Measurements from ENCODE around the gene ITPA.

The ITPA gene

DNA sequence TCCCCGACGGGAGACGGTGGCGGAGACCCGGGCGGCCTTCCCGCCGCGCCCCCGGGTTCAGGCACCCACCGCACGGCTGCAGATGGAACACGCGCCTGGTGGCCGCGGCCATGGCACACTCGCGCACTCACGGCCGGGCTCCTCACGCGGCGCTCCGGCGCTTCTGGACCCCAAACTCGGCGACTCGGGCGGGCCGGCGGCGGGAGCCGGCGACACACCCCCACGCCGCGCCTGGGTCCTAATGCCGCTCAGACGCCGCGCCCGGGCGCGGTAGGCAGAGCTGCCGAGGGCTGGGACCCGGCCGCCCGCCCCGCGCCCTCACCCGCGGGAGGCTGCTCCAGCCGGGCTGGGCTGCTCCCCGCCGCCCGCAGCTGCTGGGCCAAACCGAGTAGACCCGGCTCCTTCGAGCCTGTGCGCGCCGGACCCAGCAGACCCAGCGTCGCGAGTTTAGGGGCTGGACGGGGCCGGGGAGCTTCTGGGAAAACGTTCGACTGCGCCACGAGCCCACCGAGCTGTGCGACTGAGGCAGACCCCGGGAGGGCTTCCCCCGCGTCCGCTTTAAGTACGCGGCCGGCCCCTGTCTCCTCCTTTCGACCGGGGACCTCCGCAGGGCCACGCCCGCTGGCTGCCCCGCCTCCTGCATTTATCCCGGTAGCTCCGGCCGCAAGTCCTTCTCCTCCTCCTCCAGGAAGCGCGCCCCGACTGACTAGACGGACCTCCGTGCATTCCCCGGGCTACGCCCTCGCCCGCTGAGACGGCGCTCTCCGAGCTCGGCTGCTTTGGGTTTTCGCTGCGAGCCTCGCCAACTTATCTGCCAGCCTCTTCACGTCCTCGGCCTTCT is 29.9 kb downstream of the ITPA start, which contains the start of gene SLC4A11:
TSS of gene SLC4A11 (minus strand) at position 165 of the 841 bp plus-strand sequence. CDS start at position 112, 53 bp downstream.
- DNase-seq (ENCODE audit: low read depth), result no peak
- H3K4me3 ChIP-seq (ENCODE audit: low read depth, low read length), result peak within 1 kb of the TSS; percentile 57

DNA sequence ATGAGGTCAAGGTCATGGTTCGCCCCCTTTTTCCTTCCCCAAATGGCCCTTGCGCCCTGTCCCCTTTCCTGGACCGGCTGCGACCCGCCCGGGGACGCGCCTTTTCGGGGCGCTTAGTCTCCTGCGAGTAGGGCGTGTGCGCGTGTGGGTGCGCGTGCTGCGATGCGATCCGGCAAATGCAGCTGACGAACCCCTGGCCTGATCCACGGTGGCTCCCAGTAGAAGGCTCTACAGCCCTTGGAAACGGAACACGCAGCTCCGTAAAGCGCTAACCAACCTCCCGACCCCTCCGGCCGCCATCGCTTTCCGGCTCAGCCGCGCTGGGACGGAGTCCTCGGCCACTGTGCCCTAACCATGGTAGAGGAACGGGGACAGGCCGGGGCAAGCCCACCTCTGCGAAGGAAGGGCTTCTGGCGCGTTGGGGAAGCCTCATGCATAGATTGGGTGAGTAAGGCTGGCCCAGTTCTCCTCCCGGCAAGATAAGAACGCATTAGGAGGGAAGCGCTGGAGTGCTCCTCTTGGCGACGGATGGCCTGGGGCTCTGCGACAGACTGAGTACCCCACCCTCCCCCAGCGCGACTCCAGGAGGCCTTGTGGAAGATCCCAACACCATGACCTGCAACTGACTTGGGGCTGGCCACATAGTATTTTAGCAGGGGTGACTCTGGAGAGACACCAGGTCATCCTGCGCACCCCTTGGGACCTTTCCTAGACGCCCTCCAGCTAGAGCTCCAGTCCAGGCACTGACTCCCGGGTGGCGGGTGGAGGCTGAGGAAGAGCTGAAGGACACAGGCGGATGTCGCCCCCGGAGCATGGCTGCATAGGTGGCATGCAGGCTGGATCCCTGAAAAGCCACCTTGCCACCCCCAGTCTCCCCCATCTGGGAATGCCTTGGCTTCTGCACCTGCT is 30.8 kb downstream of the ITPA start:
- no peak for DNase-seq (ENCODE audit: low read depth)
- H3K4me3 ChIP-seq (ENCODE audit: low read depth, low read length), result peak overlapping the region; percentile 57

DNA sequence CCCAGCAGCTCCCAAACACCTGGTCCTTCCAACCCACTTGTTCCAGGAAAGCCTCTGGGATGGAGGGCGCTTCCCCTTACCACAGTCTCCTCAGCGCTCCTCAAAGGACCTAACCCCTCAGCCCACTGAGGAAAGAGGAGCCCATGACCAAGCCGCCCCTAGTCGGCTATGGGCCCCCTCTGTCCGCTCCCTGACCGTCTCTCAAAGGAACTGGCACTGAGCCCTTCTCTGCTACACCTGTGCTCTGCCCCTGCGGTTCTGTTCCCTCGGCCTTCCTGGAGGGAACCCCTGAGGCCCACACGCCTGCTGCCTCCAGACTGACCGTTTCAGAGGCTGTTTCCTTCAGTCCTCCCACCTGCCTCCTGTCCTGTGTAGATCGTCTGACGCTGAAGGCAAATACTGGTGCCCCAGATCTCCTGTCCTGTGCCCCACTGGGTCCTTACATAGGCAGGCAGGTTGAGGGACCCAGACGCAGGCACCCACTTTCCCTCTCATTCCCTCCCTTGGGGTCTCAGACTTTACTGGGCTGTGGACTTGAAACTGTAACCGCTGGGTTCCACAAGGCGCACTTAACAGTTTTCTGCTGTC is 31.6 kb downstream of the ITPA start:
- H3K4me3 ChIP-seq (ENCODE audit: low read depth, low read length), result no peak overlapping the region
- DNase-seq (ENCODE audit: low read depth), result no peak

DNA sequence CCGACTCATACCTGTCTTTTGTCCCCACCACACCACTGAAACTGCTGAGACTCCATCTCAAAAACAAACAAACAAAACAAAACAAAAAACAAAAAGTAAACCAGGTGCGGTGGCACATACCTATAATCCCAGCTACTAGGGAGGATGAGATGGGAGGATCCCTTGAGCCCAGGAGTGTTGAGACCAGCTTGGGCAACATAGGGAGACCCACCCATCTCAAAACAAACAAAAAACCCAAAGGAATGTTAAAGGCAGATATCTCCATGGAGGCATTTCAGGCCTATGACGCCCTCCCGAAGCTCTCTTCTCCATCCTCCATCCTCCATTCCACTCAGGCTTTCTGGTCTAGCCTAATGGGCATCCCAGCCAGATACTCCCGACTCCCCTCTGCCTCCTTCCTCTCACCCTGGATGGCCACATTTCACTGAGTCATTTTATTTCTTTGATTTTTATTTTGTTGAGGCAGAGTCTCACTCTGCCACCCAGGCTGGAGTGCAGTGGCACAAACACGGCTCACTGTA is 32.9 kb downstream of the ITPA start:
- no peak for DNase-seq (ENCODE audit: low read depth)
- H3K4me3 ChIP-seq (ENCODE audit: low read depth, low read length), result no peak overlapping the region

DNA sequence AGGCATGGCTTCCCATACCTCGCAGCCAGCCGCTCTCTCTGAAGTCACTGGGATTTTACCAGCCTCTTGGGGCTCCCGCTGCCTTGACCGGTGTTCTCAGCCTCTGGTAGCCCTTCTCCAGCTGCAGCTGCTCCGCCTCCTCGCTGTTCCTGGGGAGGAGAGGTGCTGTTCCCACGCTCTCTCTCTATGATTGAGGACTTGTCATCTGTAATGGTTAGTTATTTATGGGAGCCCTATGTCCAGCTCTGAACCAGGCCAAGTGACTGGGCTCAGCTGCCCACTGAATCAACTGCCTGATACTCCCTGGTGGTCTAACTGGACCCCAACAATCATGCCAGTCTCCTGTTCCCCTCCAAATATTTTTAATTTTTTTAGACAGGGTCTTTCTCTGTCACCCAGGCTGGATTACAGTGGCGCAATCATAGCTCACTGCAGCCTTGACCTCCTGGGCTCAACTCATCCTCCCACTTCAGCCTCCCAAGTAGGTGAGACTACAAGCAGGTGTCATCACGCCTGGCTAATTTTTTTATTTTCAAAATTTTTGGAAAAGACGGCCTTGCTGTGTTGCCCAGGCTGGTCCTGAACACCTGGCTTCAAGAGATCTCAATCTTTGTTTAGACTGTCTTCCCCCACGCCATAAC is 34.5 kb downstream of the ITPA start:
- DNase-seq (ENCODE audit: low read depth), result no peak
- no peak overlapping the region for H3K4me3 ChIP-seq (ENCODE audit: low read depth, low read length)

DNA sequence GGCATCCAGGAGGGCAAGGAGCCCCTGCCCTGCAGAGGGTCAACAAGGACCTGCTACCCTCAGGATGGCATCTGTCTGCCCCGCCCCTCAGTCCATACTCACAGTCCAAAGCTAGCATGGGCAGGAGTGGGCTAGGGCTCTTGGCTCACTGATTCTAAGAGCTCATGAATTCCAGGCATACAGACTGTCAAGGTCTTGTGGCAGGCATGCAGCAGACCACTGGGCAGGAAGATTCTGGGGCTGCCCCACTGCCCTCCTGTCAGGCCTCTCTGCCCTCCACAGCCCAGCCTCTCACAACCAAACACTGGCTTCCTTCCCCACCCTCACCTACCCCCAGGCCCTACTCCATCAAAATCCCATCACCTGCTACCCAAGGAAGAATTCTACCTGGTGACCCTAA is 35.3 kb downstream of the ITPA start:
- no peak for DNase-seq (ENCODE audit: low read depth)

DNA sequence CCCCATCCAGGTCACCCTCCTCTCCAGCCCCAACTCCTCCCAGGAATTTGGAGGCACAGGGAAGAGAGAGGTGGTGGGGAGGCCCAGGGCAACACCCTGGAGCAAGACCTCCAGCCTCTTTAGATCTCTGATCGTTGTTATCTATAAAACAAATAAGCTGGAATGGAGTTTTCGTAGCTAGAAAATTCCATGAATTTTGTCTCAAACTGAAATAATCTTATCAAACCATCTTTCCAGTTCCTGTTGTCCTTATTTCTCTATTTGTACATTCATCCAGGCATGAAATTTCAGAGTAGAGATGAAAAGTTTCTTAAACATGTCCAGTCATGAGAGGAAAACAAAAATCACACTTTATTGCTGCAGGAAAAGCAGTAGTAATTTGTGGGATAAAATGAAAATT is 35.9 kb downstream of the ITPA start:
- no peak for DNase-seq (ENCODE audit: low read depth)

More for the DNA sequence above, 35.3 kb downstream of the ITPA start:
- no peak overlapping the region for H3K4me3 ChIP-seq (ENCODE audit: low read depth, low read length)

DNA sequence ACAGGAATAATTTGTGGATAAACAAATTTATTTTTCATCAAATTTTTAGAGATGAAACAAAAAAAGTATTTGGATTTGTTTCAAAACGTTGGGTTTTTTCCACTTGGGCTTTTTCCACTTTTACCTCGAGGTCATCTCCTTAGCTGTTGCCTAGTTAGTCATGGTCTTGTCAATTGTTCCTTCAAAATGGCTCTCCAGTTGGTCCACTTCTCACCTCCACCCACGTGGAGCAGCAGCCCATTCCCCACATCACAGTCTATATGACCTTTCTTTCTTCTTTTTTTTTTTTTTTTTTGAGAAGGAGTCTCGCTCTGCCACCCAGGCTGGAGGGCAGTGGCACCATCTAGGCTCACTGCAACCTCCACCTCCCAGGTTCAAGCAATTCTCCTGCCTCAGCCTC is 36.4 kb downstream of the ITPA start:
- H3K4me3 ChIP-seq (ENCODE audit: low read depth, low read length), result no peak overlapping the region
- no peak for DNase-seq (ENCODE audit: low read depth)

More for the DNA sequence above, 35.9 kb downstream of the ITPA start:
- H3K4me3 ChIP-seq (ENCODE audit: low read depth, low read length), result no peak overlapping the region

DNA sequence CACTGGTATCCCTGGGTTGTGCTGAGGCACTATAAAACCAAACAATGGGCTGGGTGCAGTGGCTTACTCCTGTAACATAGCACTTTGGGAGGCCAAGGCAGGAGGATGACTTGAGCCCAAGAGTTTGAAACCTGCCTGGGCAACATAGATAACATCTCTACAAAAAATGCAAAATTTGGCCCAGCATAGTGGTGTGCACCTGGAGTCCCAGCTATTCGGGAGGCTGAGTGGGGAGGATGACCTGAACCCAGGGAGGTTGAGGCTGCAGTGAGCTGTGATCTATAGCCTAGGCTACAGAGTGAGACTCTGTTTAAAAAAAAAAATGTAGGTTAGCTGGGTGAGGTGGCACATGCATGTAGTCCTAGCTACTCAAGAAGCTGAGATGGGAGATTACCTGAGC is 37.4 kb downstream of the ITPA start:
- no peak for DNase-seq (ENCODE audit: low read depth)

DNA sequence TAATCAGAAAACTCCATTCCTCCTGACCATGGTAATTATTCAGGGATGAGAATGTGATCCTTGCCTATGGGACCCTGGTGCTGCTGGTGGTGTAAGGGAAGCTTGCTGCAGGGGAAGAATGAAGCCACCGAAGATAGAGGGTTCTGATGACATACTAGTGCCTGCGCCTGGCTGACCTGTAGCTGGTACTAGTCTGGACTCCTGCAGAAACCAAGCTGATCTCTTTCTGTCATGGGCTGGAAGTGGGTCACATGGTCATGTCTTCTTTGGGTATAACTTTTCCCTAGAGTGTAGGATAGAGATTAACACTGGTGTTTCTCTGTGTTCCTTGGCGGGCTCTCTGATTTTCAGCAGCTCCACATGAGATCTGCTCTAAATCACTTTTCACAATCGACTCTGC is 38.3 kb downstream of the ITPA start:
- no peak for DNase-seq (ENCODE audit: low read depth)
- H3K4me3 ChIP-seq (ENCODE audit: low read depth, low read length), result no peak overlapping the region

More for the DNA sequence above, 37.4 kb downstream of the ITPA start:
- no peak overlapping the region for H3K4me3 ChIP-seq (ENCODE audit: low read depth, low read length)

DNA sequence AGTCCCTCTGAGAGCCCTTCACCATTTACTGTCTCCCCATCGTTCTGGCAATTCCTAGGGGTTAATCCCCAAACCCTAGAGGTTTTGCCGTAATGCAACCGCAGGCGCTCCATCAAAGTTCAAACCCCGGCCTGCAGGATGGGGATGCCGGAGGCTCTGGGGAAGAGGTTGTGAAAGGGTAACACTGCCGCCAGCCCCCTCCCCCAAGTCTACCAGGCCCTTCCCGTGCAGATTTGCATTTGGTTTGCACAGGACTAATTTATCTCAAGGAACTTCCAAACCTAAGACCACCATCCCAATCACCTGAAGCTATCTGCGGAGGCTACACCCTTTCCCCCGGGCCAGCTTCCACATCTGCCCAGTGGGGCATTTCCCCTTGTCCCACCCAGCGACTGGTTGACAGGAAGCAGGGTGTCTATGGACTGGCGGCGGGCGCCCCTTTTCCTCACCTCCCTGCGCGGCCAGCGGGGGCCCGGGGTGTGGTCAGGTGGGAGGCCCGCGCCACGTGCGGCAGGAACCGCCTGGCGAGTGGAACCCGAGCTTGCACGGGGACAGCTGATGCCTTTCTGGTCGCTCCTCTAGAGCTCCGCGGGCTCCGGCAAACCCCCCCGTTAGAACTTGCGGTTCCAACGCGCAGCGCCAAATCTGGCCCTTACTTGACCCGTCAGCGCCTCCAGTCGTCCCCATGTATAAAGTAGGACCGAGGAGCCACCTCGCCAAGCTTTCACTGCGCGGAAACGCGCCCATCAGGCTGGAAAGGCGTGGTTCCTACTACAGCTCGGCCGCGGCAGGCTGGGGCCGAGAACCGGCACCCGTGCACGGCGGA is 39.1 kb downstream of the ITPA start:
- no peak for DNase-seq (ENCODE audit: low read depth)
- H3K4me3 ChIP-seq (ENCODE audit: low read depth, low read length), result peak overlapping the region; percentile 21

DNA sequence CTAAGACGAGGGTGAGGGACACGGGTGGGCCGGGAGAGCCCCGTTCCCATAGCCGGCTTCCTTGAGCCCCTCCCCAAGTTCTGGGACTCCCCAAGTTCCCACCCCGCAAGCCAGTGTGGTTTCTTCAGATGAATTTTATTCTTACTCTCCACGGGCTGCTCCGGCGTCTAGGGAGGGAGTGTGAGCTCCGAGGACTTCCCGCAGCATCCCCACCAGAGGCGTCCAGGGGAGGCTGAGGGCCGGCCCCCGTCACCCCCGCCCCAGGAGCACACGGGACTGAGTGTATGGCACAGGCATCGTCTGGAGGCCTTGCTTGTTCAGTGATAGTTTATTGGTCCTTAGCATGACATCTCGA is 39.7 kb downstream of the ITPA start:
- DNase-seq (ENCODE audit: low read depth), result no peak
- H3K4me3 ChIP-seq (ENCODE audit: low read depth, low read length), result peak overlapping the region; percentile 21

DNA sequence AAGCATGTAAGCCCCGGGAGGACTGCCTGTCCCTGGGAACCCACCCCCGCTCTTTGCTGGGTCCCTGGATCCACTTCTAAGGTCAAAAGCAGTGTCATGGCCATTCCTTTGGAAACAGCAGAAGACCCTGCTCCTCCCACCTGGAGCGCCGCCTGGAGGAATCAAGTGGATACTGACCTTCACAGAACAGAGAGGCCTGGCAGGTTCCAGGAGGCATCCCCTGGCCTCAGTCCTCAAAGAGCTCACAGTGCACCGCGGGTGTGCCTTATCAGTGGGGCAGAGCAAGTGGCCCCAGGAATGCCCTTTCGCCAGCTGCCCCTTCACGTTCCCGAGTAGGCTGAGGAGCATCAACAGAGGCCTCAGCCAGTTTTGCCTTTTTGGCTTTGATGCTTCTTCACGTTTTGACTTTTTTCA is 40.8 kb downstream of the ITPA start:
- no peak overlapping the region for H3K4me3 ChIP-seq (ENCODE audit: low read depth, low read length)
- DNase-seq (ENCODE audit: low read depth), result no peak

DNA sequence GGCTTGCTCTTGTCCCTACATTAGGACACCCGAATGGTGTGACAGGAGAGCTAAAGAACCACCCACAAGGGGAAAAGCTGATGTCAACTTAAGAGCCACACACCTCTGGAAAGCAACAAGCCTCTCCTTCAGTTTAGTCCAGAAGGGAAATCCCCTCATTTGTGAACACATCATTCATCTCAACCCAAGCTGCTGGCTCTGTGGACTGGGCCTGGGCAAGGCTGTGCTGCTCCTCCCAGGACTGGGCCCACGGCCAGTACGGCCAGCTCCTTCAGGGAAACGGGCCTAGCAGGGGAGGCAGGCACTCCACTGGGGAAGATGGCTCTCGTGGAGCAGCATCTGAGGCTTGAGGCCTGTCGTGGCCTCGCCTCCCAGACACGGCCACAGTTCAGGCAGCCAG is 42.5 kb downstream of the ITPA start:
- DNase-seq (ENCODE audit: low read depth), result no peak
- H3K4me3 ChIP-seq (ENCODE audit: low read depth, low read length), result no peak overlapping the region

DNA sequence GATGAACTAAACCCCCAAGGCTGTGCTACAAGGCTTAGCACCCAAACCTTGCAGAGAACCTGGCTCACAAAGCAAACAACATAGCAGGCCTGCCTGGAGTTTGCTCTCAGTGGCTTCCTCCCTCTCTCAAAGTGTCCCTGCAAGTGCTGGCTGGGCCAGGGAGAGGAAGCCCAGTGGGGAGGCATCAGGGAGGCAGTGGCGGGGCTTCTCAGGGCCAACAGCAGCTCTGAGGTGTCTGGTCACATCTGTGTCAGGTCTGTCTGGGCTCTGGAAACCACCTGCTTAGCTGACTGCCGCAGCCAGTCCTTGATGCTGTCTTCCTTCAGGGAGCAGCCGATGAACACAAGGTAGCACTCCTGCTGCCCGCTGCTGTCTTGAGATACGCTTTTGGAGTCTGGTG is 46.4 kb downstream of the ITPA start:
- DNase-seq (ENCODE audit: low read depth), result no peak
- no peak overlapping the region for H3K4me3 ChIP-seq (ENCODE audit: low read depth, low read length)

DNA sequence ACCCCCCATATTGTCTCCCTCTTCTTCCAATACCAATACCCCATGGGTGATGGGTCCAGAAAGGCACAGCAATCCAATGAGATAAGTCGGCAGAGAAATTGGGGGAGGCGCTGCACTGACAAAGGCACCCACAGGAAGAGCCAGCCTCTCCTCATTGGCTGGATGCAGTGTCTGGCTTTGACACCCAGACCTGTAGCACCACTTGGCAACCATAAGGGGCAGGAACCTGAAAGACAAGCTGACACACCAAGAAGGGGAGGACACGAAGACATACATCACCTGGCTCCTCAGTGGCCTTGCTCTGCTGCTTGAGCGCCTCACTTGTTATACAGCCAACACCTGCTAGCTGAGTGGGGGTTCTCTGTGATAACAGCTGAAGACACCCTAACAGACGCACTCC is 49.1 kb downstream of the ITPA start:
- no peak overlapping the region for H3K4me3 ChIP-seq (ENCODE audit: low read depth, low read length)
- no peak for DNase-seq (ENCODE audit: low read depth)

DNA sequence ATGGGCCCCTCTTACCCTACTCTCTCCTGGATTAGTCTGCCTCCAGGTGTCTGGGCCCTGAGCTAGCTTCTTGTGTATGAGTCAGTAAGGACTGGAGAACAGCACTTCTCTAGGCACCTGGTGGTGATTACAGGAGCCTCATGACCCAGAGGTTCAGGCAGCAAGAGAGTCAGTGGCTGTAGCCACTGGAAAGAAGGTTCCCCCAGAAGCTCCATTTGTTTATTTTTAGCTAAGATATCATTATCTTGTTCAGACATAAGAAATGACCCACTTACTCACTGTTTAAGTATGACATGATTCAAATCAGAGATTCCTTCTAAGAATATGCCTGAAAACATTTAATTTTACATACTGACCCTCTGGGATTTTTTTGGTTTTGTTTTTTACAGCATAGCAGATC is 53.3 kb downstream of the ITPA start:
- no peak for DNase-seq (ENCODE audit: low read depth)
- H3K4me3 ChIP-seq (ENCODE audit: low read depth, low read length), result no peak overlapping the region

DNA sequence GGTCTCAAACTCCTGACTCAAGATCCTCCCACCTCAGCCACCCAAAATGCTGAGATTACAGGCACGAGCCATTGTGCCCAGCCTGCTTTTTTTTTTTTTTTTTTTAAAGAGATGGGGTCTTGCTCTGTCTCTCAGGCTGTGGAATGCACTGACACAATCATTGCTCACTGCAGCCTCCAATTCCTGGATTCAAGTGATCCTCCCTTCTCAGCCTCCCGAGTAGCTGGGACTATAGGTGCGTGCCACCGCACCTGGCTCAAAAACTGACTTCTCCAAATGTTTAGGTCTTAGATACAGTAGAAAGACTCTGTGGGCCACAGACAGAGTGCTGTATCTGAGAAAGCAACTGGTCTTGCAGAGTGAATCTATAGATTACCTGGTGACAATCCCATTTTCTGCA is 60.8 kb downstream of the ITPA start:
- no peak overlapping the region for H3K4me3 ChIP-seq (ENCODE audit: low read depth, low read length)
- DNase-seq (ENCODE audit: low read depth), result no peak

DNA sequence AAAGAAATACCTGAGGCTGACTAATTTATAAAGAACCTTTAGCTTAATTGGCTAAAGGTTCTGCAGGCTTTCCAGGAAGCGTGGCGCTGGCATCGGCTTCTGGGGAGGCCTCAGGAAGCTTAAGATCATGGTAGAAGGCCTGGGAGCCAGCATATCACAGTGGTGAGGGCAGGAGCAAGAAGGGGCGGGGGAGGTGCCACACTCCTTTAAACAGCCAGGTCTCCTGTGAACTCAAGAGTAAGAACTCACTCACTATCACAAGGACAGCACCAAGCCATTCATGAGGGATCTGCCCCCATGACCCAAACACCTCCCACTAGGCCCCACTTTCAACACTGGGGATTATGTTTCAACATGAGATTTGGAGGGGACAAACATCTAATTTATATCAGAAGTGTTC is 64.1 kb downstream of the ITPA start:
- no peak for DNase-seq (ENCODE audit: low read depth)
- H3K4me3 ChIP-seq (ENCODE audit: low read depth, low read length), result no peak overlapping the region

Measured in skeletal muscle cell (primary cell).